Endothelial cell (in vitro differentiated cells): ENCODE data around the gene SLC25A52. TPM values are rescaled to one million over a fixed set of nuclear protein-coding genes. Genes with fewer than 3 reads are reported as not detected.
"Not testable (repeated sequence)": the region's sequence is repeated elsewhere in the genome, so short reads cannot be mapped to it uniquely, and the experiment has no call there.

Source experiments
- DNase-seq: peaks from one replicate; pipeline ENCODE4 v3.0.0; 2021; ENCODE audit warnings: low spot score
- H3K27ac Mint-ChIP-seq: one replicate; pipeline ENCODE4 v1.8.0; 2021; ENCODE audit warnings: mixed read lengths, inconsistent platforms; ENCODE audit not compliant: unreplicated experiment
- H3K27me3 Mint-ChIP-seq: one replicate; pipeline ENCODE4 v1.8.0; 2021; ENCODE audit warnings: mild to moderate bottlenecking, moderate library complexity, mixed read lengths, inconsistent platforms; ENCODE audit not compliant: unreplicated experiment
- H3K36me3 Mint-ChIP-seq: one replicate; pipeline ENCODE4 v1.8.0; 2021; ENCODE audit warnings: mild to moderate bottlenecking, low read depth, mixed read lengths, inconsistent platforms; ENCODE audit not compliant: unreplicated experiment
- H3K4me1 Mint-ChIP-seq: one replicate; pipeline ENCODE4 v1.8.0; 2021; ENCODE audit warnings: mild to moderate bottlenecking, mixed read lengths, inconsistent platforms; ENCODE audit not compliant: unreplicated experiment
- H3K4me3 Mint-ChIP-seq: one replicate; pipeline ENCODE4 v1.8.0; 2021; ENCODE audit warnings: mild to moderate bottlenecking, mixed read lengths, inconsistent platforms; ENCODE audit not compliant: unreplicated experiment
- H3K9me3 Mint-ChIP-seq: one replicate; pipeline ENCODE4 v1.8.0; 2021; ENCODE audit warnings: mixed read lengths, inconsistent platforms; ENCODE audit not compliant: unreplicated experiment
- total RNA-seq: library from RNA; stranded (reverse); fragmentation: NEBNext Ultra II Directional; extraction: Animal tissue kit (Norgen Biotek cat#: 25700); gene quantifications from one replicate; pipeline ENCODE4 v1.2.1, GENCODE V29; 2021; ENCODE audit not compliant: unreplicated experiment
- TF ChIP-seq, protein P1 (sequence below): fragments of 200-600 bp; sonication (generic); IDR thresholded peaks from one replicate; pipeline ENCODE4 v1.5.0; 2021; ENCODE audit warnings: antibody characterized with exemption; ENCODE audit not compliant: unreplicated experiment

SLC25A52 gene
- total RNA-seq, 1 donor from 2014 or later, result 0.23 TPM

DNA sequence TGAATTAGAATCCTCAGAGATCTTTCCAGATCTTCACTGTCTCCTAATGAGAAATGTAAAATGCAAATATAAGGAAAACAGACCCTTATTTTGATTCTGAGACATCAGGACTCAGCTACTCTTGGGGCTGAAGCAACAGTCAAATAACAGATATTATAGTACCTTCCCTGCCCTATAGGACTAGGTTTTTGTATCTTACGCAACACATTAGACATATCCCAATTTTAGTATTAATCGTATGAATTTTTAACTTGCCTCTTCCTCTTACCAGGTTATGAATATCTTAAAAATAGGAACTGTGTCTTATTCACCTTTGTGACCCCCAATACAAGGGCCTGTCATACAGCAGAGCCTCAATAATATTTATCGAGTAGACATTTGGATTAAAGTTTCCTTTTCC is 12.0 kb upstream of the SLC25A52 start:
- no peak overlapping the region for H3K4me3 Mint-ChIP-seq
- H3K27ac Mint-ChIP-seq, result no peak overlapping the region
- no peaks in the 10 kb centered on the region for H3K36me3 Mint-ChIP-seq
- TF ChIP-seq, protein P1, sequence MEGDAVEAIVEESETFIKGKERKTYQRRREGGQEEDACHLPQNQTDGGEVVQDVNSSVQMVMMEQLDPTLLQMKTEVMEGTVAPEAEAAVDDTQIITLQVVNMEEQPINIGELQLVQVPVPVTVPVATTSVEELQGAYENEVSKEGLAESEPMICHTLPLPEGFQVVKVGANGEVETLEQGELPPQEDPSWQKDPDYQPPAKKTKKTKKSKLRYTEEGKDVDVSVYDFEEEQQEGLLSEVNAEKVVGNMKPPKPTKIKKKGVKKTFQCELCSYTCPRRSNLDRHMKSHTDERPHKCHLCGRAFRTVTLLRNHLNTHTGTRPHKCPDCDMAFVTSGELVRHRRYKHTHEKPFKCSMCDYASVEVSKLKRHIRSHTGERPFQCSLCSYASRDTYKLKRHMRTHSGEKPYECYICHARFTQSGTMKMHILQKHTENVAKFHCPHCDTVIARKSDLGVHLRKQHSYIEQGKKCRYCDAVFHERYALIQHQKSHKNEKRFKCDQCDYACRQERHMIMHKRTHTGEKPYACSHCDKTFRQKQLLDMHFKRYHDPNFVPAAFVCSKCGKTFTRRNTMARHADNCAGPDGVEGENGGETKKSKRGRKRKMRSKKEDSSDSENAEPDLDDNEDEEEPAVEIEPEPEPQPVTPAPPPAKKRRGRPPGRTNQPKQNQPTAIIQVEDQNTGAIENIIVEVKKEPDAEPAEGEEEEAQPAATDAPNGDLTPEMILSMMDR, result no peak
- no peaks in the 10 kb centered on the region for H3K9me3 Mint-ChIP-seq
- DNase-seq, result no peak
- H3K4me1 Mint-ChIP-seq, result peaks cover 17% of the 10 kb centered on the region
- H3K27me3 Mint-ChIP-seq, result no peaks in the 10 kb centered on the region

GRCh38 chr18:31750273-31750672 is 10.4 kb downstream of the SLC25A52 start:
- no peak for DNase-seq
- H3K36me3 Mint-ChIP-seq, result no peaks in the 10 kb centered on the region
- H3K9me3 Mint-ChIP-seq, result no peaks in the 10 kb centered on the region
- no peaks in the 10 kb centered on the region for H3K4me1 Mint-ChIP-seq
- TF ChIP-seq, protein P1, result no peak
- no peaks in the 10 kb centered on the region for H3K27me3 Mint-ChIP-seq
- no peak overlapping the region for H3K4me3 Mint-ChIP-seq
- H3K27ac Mint-ChIP-seq, result no peak overlapping the region

- Mint-ChIP-seq H3K4me1 (no peaks in the 10 kb centered on the region), H3K27ac (no peak overlapping the region), H3K27me3 (no peaks in the 10 kb centered on the region), H3K9me3 (no peaks in the 10 kb centered on the region), H3K36me3 (no peaks in the 10 kb centered on the region), H3K4me3 (no peak overlapping the region)
- DNase-seq, result no peak
- TF ChIP-seq, protein P1, result no peak
Measured at GRCh38 chr18:31746396-31746795, 14.3 kb downstream of the SLC25A52 start.

DNA sequence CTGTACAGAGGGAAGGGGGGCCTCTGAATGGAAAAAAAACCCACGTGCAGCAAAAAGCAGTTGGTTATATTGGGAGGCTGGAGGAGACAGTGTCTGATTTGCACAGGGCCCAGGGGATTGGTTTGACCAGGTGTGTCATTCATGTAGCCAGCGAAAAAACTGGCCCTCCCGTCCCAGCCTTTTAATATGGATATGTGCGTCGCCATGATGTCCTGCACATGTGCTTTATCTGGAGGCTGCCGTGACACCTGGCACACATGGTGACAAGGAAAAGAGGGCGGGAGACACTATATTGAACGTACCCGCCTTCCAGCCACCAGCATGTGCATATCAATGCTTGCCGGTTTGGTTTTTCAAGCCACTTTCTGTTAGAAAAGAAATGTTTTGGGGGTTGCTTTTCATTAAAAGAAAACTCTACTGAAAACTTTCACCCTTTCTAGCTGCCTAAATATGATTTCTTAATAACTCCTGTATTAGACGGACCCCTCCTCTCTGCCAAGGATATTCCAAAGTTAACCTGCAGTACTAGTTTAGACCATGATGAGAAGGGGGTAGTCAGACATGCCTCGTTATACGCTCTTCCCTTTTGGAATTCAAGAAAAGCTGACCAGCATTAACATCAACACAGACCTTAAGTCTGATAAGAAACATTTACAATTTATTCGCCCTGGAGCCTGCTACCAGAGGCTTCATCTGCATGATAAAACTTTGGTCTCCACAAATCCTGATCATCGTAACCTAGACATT is 16.2 kb downstream of the SLC25A52 start:
- Mint-ChIP-seq H3K27ac (no peak overlapping the region), H3K4me3 (no peak overlapping the region), H3K36me3 (peaks cover 3% of the 10 kb centered on the region), H3K4me1 (no peaks in the 10 kb centered on the region), H3K27me3 (no peaks in the 10 kb centered on the region), H3K9me3 (no peaks in the 10 kb centered on the region)
- DNase-seq, result no peak
- TF ChIP-seq, protein P1, result no peak

DNA sequence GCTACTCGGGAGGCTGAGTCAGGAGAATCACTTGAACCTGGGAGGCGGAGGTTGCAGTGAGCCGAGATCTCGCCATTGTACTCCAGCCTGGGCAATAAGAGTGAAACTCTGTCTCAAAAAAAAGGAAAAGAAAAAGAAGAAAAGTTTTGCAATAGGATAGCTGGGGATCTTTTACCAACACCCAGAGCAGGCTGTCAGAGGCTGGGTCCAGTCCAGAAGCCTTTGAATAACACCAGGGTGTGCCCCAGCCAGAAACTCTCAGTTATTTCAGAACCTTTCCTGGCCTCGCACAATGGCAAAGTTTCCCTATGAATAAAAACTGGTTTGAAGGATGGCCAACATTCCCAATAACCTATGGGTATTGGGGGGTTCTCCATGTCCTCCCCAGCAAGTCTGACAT is 17.1 kb downstream of the SLC25A52 start:
- H3K36me3 Mint-ChIP-seq, H3K4me3 Mint-ChIP-seq, DNase-seq, H3K4me1 Mint-ChIP-seq, H3K27ac Mint-ChIP-seq, H3K27me3 Mint-ChIP-seq, H3K9me3 Mint-ChIP-seq: not testable (repeated sequence)
